ENCODE data around the gene PCDHGB3.
"Not testable (repeated sequence)": the region's sequence is repeated elsewhere in the genome, so short reads cannot be mapped to it uniquely, and the experiment has no call there.

Gene PCDHGB3

GRCh38 chr5:141359790-141360426, 10.1 kb upstream of the PCDHGB3 start, which contains the start of gene PCDHGB2:
TSS of gene PCDHGB2 (plus strand) at chr5:141359994. CDS start at chr5:141360136, 142 bp downstream.
- no peak for DNase-seq

- no peak for DNase-seq
These were observed 9.4 kb upstream of the PCDHGB3 start for GRCh38 chr5:141360685-141361084.

GRCh38 chr5:141362719-141363118, 7.3 kb upstream of the PCDHGB3 start:
- DNase-seq, result no peak

GRCh38 chr5:141363952-141364660, 5.9 kb upstream of the PCDHGB3 start, which contains the start of gene PCDHGA5:
TSS of gene PCDHGA5 (plus strand) at chr5:141364162. CDS start at chr5:141364331, 169 bp downstream.
- DNase-seq, result no peak

- DNase-seq, result no peak
These were observed 3.8 kb upstream of the PCDHGB3 start for GRCh38 chr5:141366016-141366896.

- no peak for DNase-seq
These were observed 1.8 kb downstream of the PCDHGB3 start for GRCh38 chr5:141371572-141372475.

DNA sequence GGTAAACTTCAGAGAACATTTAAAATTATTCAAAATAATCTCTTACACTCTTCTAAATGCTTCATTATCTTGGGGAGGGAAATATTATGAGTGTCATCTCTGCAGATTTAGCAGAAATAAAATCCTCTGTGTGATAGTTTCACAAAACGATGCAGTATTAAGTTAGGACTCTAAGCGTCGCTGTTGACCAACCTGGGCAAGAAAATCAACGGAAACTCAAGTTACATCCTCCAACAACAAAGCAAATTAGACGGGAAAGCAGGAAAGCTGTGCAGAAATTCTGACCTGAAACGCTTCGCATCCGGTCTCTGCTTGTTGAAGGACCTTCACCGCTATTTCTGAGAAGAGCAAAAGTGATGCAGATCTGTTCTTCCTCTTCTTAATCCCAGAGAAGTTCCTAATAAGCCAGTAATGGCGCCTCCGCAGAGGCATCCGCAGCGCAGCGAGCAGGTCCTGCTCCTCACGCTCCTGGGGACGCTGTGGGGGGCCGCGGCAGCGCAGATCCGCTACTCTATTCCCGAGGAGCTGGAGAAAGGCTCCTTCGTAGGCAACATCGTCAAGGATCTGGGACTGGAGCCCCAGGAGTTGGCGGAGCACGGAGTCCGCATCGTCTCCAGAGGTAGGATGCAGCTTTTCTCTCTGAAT, 3.8 kb downstream of the PCDHGB3 start, which contains the start of gene PCDHGA6:
Gene PCDHGA6, plus strand, starts transcription at position 219 of the 645 bp plus-strand sequence. Its CDS starts 193 bp downstream, at position 412.
- no peak for DNase-seq

DNA sequence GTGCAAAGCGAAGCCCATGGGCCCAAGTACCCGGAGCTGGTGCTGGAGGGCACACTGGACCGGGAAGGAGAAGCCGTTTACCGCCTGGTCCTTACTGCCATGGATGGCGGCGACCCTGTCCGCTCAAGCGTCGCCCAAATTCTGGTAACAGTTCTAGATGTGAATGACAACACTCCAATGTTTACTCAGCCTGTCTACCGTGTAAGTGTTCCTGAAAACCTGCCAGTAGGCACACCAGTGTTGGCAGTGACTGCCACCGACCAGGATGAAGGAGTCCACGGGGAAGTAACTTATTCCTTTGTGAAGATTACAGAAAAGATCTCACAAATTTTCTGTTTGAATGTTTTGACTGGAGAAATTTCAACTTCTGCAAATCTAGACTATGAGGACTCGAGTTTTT, 4.6 kb downstream of the PCDHGB3 start:
- no peak for DNase-seq

- not testable (repeated sequence) for DNase-seq
These were observed 5.6 kb downstream of the PCDHGB3 start for GRCh38 chr5:141375444-141376155.

- DNase-seq, result no peak
These were observed 12.6 kb downstream of the PCDHGB3 start, which contains the start of gene PCDHGA7 for GRCh38 chr5:141382469-141383294. TSS of gene PCDHGA7 (plus strand) at chr5:141382742. CDS start at chr5:141382900, 158 bp downstream.

- DNase-seq, result no peak
These were observed 13.3 kb downstream of the PCDHGB3 start for GRCh38 chr5:141383345-141383744.

DNA sequence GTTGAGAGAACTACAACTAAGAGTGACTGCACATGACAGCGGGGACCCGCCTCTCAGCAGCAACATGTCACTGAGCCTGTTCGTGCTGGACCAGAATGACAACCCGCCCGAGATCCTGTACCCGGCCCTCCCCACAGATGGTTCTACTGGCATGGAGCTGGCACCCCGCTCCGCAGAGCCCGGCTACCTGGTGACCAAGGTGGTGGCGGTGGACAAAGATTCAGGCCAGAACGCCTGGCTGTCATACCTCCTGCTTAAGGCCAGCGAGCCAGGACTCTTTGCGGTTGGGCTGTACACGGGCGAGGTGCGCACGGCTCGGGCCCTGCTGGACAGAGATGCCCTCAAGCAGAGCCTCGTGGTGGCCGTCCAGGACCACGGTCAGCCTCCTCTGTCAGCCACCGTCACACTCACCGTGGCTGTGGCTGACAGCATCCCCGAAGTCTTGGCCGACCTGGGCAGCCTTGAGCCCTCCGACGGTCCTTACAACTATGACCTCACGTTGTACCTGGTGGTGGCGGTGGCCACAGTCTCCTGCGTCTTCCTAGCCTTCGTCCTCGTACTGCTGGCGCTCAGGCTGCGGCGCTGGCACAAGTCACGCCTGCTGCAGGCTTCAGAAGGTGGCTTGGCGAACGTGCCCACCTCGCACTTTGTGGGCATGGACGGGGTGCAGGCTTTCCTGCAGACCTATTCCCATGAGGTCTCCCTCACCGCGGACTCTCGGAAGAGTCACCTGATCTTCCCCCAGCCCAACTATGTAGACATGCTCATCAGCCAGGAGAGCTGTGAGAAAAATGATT, 14.6 kb downstream of the PCDHGB3 start:
- DNase-seq, result no peak

DNA sequence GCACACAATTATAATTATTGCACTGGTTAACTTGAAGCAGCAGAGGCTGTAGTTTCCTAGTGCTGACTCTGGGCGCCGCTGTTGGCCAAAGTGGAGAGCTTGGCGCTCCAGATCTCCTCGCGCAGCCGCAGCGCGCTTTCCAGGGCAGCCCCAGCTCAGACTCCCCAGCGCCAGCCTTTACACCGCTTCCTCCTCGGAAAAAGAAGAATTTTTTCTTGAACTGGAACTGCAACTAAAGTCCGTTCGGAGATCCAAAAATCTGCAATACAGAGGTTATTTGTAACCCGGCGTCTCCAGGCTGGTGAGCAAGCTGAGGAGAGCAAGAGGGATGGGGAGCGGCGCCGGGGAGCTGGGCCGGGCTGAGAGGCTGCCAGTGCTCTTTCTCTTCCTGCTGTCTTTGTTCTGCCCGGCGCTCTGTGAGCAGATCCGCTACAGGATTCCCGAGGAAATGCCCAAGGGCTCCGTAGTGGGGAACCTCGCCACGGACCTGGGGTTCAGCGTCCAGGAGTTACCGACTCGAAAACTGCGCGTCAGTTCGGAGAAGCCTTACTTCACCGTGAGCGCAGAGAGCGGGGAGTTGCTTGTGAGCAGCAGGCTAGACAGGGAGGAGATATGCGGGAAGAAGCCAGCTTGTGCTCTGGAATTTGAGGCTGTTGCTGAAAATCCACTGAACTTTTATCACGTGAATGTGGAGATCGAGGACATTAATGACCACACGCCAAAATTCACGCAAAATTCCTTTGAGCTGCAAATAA, 17.7 kb downstream of the PCDHGB3 start, which contains the start of gene PCDHGB4:
Gene PCDHGB4, plus strand, starts transcription at position 142 of the 755 bp plus-strand sequence. Its CDS starts 187 bp downstream, at position 329.
- DNase-seq, result not testable (repeated sequence)

DNA sequence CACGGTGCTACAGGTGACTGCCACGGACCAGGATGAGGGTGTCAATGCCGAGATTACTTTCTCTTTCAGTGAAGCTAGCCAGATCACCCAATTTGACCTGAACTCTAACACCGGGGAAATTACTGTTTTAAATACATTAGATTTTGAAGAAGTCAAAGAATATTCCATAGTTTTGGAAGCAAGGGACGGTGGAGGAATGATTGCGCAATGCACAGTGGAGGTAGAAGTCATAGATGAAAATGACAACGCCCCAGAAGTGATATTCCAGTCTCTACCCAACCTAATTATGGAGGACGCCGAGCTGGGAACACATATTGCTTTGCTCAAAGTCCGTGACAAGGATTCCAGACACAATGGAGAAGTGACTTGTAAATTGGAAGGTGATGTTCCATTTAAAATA, 18.6 kb downstream of the PCDHGB3 start:
- no peak for DNase-seq

GRCh38 chr5:141389153-141390042, 19.4 kb downstream of the PCDHGB3 start:
- DNase-seq, result no peak

GRCh38 chr5:141392429-141393198, 22.6 kb downstream of the PCDHGB3 start, which contains the start of gene PCDHGA8:
TSS of gene PCDHGA8 (plus strand) at chr5:141392633. CDS start at chr5:141392814, 181 bp downstream.
- no peak for DNase-seq

Measured in cortex of kidney (tissue), 1 donor.